Endothelial cell of umbilical vein (primary cell): ENCODE data around the gene SYT2.

Source experiments
- EZH2 ChIP-seq: IDR thresholded peaks from 2 replicates; pipeline ENCODE4 v1.6.1; 2012; ENCODE audit warnings: borderline replicate concordance, low read depth, mild to moderate bottlenecking, moderate library complexity, low read length, inconsistent platforms; ENCODE audit not compliant: severe bottlenecking
- FOS ChIP-seq: IDR thresholded peaks from 2 replicates; pipeline ENCODE4 v1.6.1; 2011; ENCODE audit warnings: mild to moderate bottlenecking, low read length, moderate library complexity, borderline replicate concordance; ENCODE audit not compliant: insufficient read depth
- JUN ChIP-seq: IDR thresholded peaks from 2 replicates; pipeline ENCODE4 v1.6.1; 2011; ENCODE audit warnings: borderline replicate concordance, low read depth; ENCODE audit not compliant: insufficient read length, insufficient read depth
- MYC ChIP-seq: IDR thresholded peaks from one replicate; pipeline ENCODE4 v1.6.1; 2011; ENCODE audit warnings: mild to moderate bottlenecking, low read depth, low read length
- POLR2A ChIP-seq: IDR thresholded peaks from 2 replicates; pipeline ENCODE4 v1.6.1; 2012; ENCODE audit warnings: low read depth, mild to moderate bottlenecking, control low read depth, low read length
- POLR2AphosphoS5 ChIP-seq: IDR thresholded peaks from 2 replicates; pipeline ENCODE4 v1.6.1; 2012; ENCODE audit warnings: low read depth, mild to moderate bottlenecking, control low read depth, low read length, moderate library complexity; ENCODE audit not compliant: insufficient read depth
- TF ChIP-seq, protein P1 (sequence below), 2 donors: IDR thresholded peaks; 1 replicate in 1 of 2; 2 replicates in 1 of 2; pipeline ENCODE4 v1.5.1; 2011; ENCODE audit warnings: low read length in 2 of 2, mild to moderate bottlenecking in 2 of 2, moderate library complexity in 2 of 2, control low read depth in 1 of 2, inconsistent platforms in 1 of 2, low read depth in 1 of 2; ENCODE audit not compliant: insufficient read depth in 1 of 2; ENCODE audit errors: extremely low read depth in 1 of 2
- TF ChIP-seq, protein P2 (sequence below): IDR thresholded peaks from 2 replicates; pipeline ENCODE4 v1.6.1; 2011; ENCODE audit not compliant: insufficient read depth, insufficient read length

- TF ChIP-seq POLR2A: no peak
- TF ChIP-seq, protein P1, sequence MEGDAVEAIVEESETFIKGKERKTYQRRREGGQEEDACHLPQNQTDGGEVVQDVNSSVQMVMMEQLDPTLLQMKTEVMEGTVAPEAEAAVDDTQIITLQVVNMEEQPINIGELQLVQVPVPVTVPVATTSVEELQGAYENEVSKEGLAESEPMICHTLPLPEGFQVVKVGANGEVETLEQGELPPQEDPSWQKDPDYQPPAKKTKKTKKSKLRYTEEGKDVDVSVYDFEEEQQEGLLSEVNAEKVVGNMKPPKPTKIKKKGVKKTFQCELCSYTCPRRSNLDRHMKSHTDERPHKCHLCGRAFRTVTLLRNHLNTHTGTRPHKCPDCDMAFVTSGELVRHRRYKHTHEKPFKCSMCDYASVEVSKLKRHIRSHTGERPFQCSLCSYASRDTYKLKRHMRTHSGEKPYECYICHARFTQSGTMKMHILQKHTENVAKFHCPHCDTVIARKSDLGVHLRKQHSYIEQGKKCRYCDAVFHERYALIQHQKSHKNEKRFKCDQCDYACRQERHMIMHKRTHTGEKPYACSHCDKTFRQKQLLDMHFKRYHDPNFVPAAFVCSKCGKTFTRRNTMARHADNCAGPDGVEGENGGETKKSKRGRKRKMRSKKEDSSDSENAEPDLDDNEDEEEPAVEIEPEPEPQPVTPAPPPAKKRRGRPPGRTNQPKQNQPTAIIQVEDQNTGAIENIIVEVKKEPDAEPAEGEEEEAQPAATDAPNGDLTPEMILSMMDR (IDR thresholded peaks at IDR 0.05; ENCODE audit: extremely low read depth in 1 of 2, insufficient read depth in 1 of 2, low read depth in 1 of 2, low read length in 2 of 2): no peak
- no peak for TF ChIP-seq MYC
- TF ChIP-seq POLR2AphosphoS5: no peak
- TF ChIP-seq FOS: no peak
- TF ChIP-seq, protein P2, sequence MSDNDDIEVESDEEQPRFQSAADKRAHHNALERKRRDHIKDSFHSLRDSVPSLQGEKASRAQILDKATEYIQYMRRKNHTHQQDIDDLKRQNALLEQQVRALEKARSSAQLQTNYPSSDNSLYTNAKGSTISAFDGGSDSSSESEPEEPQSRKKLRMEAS: no peak
- TF ChIP-seq EZH2: no peak
- TF ChIP-seq JUN: no peak
Observed at GRCh38 chr1:202673531-202673930, 36.7 kb downstream of the SYT2 start.
